Fibroblast of villous mesenchyme (primary cell): ENCODE measurements around the gene KCNJ10. TPM values are rescaled to one million over a fixed set of nuclear protein-coding genes. Genes with fewer than 3 reads are reported as not detected.

Experiments
- DNase-seq: peaks from one replicate; pipeline ENCODE4 v3.0.0-alpha.2; 2010; ENCODE audit warnings: low read depth
- H3K4me3 ChIP-seq: 2 replicates; pipeline ENCODE4 v1.5.1; 2011; ENCODE audit warnings: low read depth, mild to moderate bottlenecking, low read length
- total RNA-seq: library from RNA; depleted of rRNA; stranded (reverse); fragments of >200 nt; gene quantifications from 2 replicates; pipeline ENCODE4 v1.2.3, GENCODE V29; 2012
- TF ChIP-seq, protein P1 (sequence below): IDR thresholded peaks from 2 replicates; pipeline ENCODE4 v1.5.1; 2012; ENCODE audit warnings: low read depth, mild to moderate bottlenecking, low read length; ENCODE audit not compliant: insufficient read depth

The KCNJ10 gene
- total RNA-seq, 1 donor: not detected

DNA sequence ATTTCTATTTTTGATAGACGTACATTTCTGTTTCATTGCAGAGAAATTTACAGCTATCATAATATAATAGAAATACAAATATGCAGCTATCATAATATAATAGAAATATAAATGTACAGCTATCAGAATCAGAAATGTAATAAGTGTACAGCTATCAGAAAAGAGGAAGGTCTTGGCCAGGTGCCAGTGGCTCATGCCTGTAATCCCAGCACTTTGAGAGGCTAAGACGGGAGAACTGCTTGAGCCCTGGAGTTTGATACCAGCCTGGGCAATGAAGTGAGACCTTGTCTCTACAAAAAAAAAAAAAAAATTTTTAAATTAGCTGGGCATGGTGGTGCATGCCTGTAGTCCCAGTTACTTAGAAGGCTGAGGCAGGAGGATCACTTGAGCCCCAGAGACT is 76.0 kb downstream of the KCNJ10 start:
- no peak overlapping the region for H3K4me3 ChIP-seq
- TF ChIP-seq, protein P1, sequence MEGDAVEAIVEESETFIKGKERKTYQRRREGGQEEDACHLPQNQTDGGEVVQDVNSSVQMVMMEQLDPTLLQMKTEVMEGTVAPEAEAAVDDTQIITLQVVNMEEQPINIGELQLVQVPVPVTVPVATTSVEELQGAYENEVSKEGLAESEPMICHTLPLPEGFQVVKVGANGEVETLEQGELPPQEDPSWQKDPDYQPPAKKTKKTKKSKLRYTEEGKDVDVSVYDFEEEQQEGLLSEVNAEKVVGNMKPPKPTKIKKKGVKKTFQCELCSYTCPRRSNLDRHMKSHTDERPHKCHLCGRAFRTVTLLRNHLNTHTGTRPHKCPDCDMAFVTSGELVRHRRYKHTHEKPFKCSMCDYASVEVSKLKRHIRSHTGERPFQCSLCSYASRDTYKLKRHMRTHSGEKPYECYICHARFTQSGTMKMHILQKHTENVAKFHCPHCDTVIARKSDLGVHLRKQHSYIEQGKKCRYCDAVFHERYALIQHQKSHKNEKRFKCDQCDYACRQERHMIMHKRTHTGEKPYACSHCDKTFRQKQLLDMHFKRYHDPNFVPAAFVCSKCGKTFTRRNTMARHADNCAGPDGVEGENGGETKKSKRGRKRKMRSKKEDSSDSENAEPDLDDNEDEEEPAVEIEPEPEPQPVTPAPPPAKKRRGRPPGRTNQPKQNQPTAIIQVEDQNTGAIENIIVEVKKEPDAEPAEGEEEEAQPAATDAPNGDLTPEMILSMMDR: no peak
- DNase-seq: no peak

DNA sequence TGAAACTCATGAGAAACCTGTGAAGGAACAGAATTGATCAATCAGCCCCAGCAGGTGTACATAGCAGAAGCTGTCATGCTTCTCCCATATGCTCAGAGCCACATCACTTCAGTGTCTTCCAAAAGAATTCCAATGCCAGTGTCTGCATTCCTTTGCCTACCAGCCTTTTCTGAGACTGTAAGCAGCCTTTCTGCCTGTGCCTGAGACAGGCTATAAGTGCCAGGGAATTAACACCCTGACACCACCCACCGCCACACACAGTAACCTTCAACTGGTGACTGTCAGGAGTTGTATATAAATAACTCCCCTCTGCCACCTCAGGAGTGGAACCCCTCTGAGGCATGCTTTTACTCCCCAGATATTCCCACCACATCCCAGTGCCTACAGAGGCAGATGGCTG is 77.8 kb downstream of the KCNJ10 start:
- no peak overlapping the region for H3K4me3 ChIP-seq
- no peak for DNase-seq
- TF ChIP-seq, protein P1: no peak

DNA sequence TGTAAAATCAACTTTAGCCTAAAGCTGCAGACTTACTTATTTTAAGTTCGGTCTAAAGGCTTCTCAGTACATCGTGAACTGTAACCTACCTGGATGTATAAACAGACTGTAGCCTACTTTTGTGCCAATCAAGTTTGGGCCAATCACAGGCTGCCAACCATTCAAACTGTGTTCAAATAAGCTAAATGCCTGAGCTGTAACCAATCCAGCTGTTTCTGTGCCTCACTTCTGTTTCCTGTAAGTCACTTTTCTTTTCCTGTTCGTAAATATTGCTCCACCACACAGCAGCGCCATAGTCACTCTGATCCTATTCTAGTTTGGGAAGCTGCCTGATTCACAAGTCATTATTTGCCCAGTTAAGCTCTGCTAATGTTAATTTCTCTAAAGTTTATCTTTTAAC is 78.4 kb downstream of the KCNJ10 start:
- peak; percentile 17 for DNase-seq
- H3K4me3 ChIP-seq: no peak overlapping the region
- TF ChIP-seq, protein P1: no peak

DNA sequence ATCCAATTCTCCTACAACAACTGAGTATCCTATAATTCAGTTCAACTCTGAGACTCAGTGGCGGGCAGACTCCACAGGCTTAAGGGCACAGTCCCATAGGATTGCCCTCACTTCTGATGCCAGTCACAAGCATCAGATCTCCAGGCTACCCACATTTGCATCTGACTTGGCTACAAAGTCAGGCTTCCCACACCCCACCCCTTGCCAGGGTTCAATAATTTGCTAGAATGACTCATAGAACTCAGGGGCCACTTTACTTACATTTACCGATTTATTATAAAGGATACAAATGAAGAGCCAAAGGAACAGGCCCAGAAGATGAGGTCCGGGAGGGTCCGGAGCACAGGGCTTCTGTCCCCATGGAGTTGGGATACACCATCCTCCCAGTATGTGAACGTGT is 80.0 kb downstream of the KCNJ10 start:
- TF ChIP-seq, protein P1: no peak
- no peak overlapping the region for H3K4me3 ChIP-seq
- no peak for DNase-seq

DNA sequence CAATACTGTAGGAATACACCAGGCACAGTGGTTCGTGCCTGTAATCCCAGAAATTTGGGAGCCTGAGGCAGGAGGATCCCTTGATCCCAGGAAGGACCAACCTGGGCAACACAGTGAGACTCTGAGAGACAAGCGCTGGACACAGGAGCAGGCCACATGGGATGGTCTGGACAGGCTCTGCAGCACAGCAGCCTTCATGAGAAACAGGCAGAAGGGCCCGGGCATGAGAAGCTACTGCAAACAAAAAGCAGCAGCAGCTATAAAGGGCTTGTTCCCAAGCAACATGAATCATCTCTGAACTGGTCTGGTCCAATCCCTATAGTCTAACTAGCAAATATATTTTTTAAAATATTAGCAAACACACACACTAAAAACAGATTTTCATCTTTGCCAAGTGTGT is 80.4 kb downstream of the KCNJ10 start:
- no peak for DNase-seq
- H3K4me3 ChIP-seq: no peak overlapping the region
- TF ChIP-seq, protein P1: no peak

DNA sequence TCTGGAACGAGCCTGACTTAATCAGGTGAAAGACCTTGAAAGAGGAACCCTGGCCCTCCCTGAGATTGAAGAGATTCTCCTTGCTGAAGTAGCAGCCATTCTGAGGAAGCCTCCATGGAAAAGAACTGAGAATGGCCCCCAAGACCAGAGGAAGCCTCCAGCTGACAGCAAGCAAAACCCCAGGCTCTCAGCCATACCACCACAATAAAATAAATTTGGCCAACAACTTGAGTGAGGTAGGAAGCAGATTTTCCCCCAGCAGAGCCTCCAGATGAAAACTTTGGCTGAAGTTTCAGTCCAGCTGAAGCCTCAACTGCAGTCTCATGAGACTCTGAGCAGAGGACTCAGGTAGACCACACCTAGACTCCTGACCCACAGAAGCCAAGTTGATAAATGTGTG is 82.0 kb downstream of the KCNJ10 start:
- TF ChIP-seq, protein P1: no peak
- no peak for DNase-seq
- no peak overlapping the region for H3K4me3 ChIP-seq

DNA sequence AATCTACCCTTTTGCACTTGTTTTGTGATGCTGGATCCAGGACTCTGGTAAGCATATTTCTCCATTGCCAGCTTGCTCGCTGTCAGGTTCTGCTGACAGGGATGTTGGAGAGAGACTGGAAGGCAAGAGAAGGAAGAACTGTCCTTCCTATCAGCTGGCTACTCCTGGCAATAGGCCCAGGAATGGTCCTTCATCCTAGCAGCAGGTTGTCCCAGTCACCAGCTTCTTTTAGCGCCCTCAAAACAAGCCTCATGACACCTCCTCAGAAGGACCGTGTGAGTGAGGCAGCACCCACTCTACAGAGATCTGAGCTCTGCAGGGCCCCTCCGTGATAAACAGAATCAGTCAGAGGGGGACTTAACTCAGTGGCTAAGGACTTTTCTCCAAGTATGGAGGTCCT is 82.8 kb downstream of the KCNJ10 start:
- no peak for DNase-seq
- TF ChIP-seq, protein P1: no peak
- no peak overlapping the region for H3K4me3 ChIP-seq
